ENCODE measurements around the gene LRFN2. TPM values are rescaled to one million over a fixed set of nuclear protein-coding genes. Genes with fewer than 3 reads are reported as not detected.

The LRFN2 gene
- polyA plus RNA-seq, 1 donor (not counting 4 experiments of a cell fraction or from before 2014, with no cell fraction given), result not detected

GRCh38 chr6:40511884-40512283, 75.3 kb downstream of the LRFN2 start:
- Histone ChIP-seq H3K36me3 (ENCODE audit: control insufficient read depth in 2 of 2, extremely low read depth in 1 of 2, insufficient read depth in 2 of 2, low read length in 2 of 2) (no peaks in the 10 kb centered on the region), H3K4me2 (ENCODE audit: control insufficient read depth, extremely low read depth, insufficient read depth, low read depth, low read length) (no peak overlapping the region), H3K9me1 (ENCODE audit: control insufficient read depth, extremely low read depth, insufficient read depth, low read length) (no peaks in the 10 kb centered on the region), H3K4me3 (ENCODE audit: control insufficient read depth in 2 of 3, extremely low read depth in 1 of 3, insufficient read depth in 2 of 3, low read depth in 1 of 3, low read length in 3 of 3) (no peak overlapping the region), H2AFZ (ENCODE audit: control insufficient read depth, low read length) (no peak overlapping the region), H3K27me3 (ENCODE audit: control insufficient read depth, extremely low read depth, insufficient read depth, low read length) (no peaks in the 10 kb centered on the region), H4K20me1 (ENCODE audit: control insufficient read depth, extremely low read depth, insufficient read depth, low read length) (no peaks in the 10 kb centered on the region), H3K4me1 (ENCODE audit: control insufficient read depth, extremely low read depth, insufficient read depth, low read length) (no peaks in the 10 kb centered on the region), H3K9me3 (ENCODE audit: control insufficient read depth, low read depth, low read length) (no peaks in the 10 kb centered on the region), H3K27ac (ENCODE audit: control insufficient read depth, insufficient read depth, low read length) (no peak overlapping the region), H3K9ac (ENCODE audit: control insufficient read depth, extremely low read depth, insufficient read depth, low read length) (no peak overlapping the region), H3K79me2 (ENCODE audit: control insufficient read depth, insufficient read depth, low read length) (no peaks in the 10 kb centered on the region)
- TF ChIP-seq EZH2 (IDR thresholded peaks at IDR 0.05; ENCODE audit: low read length) (no peak), CTCF (optimal IDR thresholded peaks at IDR 0.05 in 1 of 3, IDR thresholded peaks at IDR 0.05 in 1 of 3, conservative IDR thresholded peaks at IDR 0.05 in 1 of 3; ENCODE audit: extremely low read depth in 1 of 3, insufficient read depth in 2 of 3, low read length in 3 of 3) (no peak)
- dilution Hi-C loops (cut with MboI; ENCODE audit: extremely low pct_ligation_motif_present, low sequenced_read_pairs), result no loop called here
- DNase-seq (ENCODE audit: low read depth, low spot score) (no peak), FAIRE-seq (no peak)

GRCh38 chr6:40510442-40510841, 76.7 kb downstream of the LRFN2 start:
- Histone ChIP-seq H2AFZ (ENCODE audit: control insufficient read depth, low read length) (no peak overlapping the region), H3K9me1 (ENCODE audit: control insufficient read depth, extremely low read depth, insufficient read depth, low read length) (no peaks in the 10 kb centered on the region), H3K36me3 (ENCODE audit: control insufficient read depth in 2 of 2, extremely low read depth in 1 of 2, insufficient read depth in 2 of 2, low read length in 2 of 2) (no peaks in the 10 kb centered on the region), H3K4me1 (ENCODE audit: control insufficient read depth, extremely low read depth, insufficient read depth, low read length) (no peaks in the 10 kb centered on the region), H3K9me3 (ENCODE audit: control insufficient read depth, low read depth, low read length) (no peaks in the 10 kb centered on the region), H3K27me3 (ENCODE audit: control insufficient read depth, extremely low read depth, insufficient read depth, low read length) (no peaks in the 10 kb centered on the region), H3K4me3 (ENCODE audit: control insufficient read depth in 2 of 3, extremely low read depth in 1 of 3, insufficient read depth in 2 of 3, low read depth in 1 of 3, low read length in 3 of 3) (no peak overlapping the region), H3K4me2 (ENCODE audit: control insufficient read depth, extremely low read depth, insufficient read depth, low read depth, low read length) (no peak overlapping the region), H4K20me1 (ENCODE audit: control insufficient read depth, extremely low read depth, insufficient read depth, low read length) (no peaks in the 10 kb centered on the region), H3K79me2 (ENCODE audit: control insufficient read depth, insufficient read depth, low read length) (no peaks in the 10 kb centered on the region), H3K27ac (ENCODE audit: control insufficient read depth, insufficient read depth, low read length) (no peak overlapping the region), H3K9ac (ENCODE audit: control insufficient read depth, extremely low read depth, insufficient read depth, low read length) (no peak overlapping the region)
- dilution Hi-C loops (cut with MboI; ENCODE audit: extremely low pct_ligation_motif_present, low sequenced_read_pairs), result no loop called here
- FAIRE-seq (no peak), DNase-seq (ENCODE audit: low read depth, low spot score) (no peak)
- TF ChIP-seq CTCF (optimal IDR thresholded peaks at IDR 0.05 in 1 of 3, IDR thresholded peaks at IDR 0.05 in 1 of 3, conservative IDR thresholded peaks at IDR 0.05 in 1 of 3; ENCODE audit: extremely low read depth in 1 of 3, insufficient read depth in 2 of 3, low read length in 3 of 3), result no peak
- TF ChIP-seq EZH2 (IDR thresholded peaks at IDR 0.05; ENCODE audit: low read length), result no peak
